NCI-H345 treated with DMSO at 0.1 percent for 48 hours (cell line): Measurements from ENCODE around the gene ORC6.

ENCODE experiments used
- DNase-seq: peaks from one replicate; lab custom pipeline; 2025; ENCODE audit not compliant: unreplicated experiment; lab: John Stamatoyannopoulos, UW

Gene ORC6

DNA sequence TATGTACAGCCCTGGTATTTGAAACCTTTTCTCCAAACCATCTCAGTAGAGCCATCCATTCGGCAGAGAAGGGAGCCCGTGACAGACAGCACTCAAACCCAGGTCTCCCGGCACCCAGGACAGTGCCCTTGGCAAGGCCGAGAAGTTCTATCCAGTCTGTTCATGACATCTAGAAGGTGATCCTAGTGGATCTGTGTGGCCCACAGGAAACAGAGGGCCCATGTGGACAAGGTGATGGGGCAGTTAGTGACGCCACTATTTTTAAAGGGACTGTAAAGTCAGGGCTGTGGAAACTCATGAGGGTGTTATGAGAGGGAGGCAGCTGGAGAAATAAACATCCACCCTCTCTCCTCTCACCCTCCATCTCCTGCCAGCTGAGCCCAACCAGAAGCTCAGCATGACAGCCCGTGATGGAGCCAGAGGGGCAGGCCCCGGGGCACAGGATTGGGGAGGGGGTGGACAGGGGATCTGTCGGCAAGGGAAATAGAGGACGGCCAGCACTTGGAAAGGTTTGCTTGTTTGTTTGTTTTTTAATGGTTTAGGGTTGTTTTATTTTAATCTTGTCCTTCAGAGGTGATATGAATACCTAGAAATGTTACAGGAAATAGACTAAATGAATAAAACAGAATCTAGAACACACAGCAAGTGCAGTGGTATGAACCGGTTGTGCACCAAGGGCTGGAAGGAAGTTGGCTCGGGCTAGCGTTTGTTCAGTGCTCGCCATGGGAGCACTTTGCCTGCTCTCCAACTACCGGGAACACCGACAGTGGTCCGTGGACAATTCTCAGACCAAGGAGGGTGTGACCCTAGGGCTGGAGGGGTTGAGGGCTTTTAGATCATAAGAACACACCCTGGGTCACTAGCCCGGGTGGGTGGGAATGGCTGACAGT is 41.6 kb downstream of the ORC6 start:
- DNase-seq, result no peak

DNA sequence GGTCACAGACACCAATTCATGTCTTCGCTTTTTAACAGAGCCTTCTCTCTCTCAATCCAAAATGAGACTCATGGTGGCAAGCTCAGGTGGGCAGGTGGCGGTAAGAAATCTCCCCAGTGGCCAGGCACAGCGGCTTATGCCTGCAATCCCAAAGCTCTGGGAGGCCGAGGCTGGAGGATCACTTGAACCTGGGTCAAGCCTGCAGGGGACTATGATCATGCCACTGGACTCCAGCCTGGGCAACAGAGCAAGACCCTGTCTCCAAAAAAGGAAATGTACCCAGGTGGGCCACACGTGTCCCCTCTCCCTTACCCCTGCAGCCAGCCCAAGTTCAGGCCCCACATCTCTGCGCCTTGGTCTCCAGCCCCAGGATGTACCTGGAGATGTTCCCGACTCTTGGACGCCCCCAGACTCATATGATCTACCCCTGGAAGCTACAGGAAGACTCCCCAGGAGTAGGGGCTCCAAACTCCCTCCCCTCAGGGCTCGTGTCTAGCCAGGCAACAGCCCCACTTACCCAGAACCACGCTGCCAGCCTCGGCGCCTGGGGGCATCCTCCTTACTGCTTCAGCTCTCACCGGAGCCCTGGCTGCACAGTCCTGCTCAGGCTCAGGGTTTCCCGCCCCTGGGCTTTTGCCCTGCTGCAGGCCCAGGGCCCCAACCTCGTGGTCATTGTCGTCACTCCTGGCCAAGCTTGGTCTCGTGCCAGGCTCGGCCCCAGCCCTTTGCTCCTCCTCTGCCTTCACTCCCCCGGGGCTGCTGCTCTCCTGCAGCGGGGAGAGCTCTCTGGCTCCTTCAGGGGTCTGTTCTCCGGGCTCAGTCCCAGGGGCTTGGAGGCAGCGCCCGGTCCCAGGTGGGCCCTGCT is 42.5 kb downstream of the ORC6 start:
- DNase-seq, result no peak

DNA sequence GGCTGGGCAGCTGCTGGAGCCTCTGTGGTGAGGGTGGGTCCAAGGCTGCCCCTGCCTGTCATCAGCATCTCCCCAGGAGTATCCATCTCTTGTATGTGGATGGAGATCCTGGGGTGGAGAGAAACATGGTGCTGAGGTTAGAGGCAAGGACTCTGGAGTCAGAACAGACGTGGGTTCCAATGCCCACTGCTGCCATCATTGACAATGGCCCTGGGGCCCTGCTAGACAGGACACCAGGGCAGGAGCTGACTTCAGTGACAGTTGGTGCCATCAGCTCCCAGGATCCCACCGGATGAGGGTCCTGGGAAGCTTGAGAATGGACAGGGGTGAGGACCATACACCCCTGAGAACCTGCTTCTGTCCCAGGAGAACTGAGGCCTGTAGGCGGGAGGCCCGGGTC is 43.1 kb downstream of the ORC6 start:
- DNase-seq, result no peak

DNA sequence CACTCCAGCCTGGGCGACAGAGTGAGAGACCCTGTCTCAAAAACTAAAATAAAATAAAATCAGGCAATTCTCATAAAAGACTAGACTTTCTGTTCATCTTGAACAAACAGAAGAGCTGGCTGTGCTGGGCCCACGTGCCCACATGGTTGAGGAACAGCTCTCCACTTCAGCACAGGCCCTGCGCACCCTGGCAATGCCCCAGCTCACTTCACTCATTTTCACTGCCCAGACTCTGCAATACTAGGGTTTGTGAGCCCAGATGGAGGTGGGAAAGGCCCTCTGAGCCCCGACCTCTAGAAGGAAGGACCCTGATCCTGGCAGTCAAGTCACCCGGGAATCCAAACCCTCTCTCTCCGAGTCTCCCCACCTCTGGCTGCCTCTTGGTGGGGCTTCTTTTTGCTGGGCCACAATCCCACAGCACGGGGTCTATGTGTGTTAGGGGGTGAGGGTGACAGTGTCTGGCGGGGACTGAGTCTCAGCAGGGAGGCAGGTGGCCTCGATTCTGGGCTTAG is 43.9 kb downstream of the ORC6 start:
- DNase-seq, result no peak

DNA sequence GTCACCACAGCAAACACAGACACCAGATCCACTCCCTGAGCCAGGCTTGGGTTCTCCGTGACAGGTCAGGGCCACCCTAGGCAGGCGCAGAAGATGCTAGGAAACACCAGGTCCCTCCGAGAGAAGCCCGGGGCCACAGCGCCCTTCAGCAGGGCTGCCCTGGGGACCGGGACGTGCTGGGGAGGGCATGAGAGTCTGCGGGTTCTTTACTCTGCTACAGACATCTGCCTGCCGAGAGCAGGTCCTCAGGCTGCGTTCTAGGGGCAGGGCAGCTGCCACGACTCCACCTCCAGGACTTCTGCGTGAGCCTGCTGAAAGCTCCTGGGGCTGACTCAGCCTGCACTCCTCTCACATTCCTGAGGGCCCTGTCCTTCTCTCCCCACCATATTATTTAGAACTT is 47.2 kb downstream of the ORC6 start:
- DNase-seq, result no peak

DNA sequence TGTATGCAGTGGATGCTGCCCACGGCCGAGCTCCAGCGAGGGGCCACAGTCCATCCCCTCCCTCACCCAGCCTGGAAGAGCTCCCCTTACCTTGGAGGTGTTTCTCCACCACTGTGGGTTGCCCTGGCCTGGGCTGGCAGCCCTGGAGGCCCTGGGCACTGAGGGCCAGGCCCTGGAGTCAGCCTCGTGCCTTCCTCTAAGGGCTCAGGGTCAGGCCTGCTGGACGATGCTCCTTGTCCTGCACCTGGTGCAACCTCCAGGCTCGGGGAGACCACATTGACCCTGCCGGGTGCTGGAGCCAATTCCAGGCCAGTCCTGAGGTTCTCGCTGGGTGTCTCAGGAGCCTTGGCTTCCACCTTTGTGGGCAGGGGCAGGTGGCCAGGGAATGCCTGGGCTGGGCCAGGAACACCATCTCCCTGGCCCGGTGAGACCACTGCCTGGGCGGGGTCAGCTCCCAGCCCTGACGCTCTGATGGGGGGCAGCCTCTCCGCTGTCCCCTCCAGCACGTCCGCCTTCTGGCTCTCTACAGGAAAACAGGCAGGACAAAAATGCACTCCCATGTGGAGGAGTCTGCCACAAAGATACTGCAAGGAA is 48.3 kb downstream of the ORC6 start:
- DNase-seq, result no peak

DNA sequence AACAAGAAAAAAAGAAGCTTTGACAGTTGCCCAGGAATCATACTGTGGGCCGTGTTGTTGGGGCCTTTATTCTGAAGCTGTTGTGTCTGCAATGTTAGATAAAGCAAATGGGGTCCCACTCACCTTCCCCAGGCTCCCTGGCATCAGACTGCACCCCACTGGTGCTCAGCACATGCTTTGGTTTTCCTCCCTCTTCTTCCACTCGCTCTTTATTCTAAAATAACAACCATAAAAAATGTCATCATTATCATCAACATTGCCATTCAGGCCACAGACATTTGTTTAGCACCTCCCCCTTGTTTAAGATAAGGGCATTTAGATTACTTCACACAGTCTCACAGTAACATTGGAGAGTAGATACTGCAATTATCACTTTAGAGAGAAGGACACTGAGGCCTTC is 50.5 kb downstream of the ORC6 start:
- no peak for DNase-seq

DNA sequence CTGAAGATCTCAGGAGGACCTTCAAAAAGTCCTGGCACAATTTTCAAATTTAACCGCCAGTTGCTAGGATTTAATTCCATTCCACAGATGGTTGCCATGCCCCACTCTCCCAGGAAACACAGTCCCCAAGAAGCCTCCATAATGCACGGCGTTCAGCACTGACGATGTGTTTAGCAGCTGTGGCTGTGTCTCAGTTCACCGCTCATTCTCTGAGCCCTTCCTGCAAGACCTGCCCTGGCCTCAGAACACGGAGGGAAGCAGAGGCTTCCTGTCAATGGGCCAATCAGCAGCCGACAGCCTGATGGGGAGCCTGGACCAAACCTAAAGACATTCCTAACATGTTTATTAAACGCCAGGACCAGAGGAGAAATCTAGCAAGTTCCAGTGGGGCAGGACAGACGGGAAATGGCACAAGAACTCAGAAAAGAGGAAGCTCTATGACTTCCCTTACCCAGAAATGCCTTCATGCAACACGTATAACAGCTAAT is 53.8 kb downstream of the ORC6 start:
- DNase-seq, result no peak

DNA sequence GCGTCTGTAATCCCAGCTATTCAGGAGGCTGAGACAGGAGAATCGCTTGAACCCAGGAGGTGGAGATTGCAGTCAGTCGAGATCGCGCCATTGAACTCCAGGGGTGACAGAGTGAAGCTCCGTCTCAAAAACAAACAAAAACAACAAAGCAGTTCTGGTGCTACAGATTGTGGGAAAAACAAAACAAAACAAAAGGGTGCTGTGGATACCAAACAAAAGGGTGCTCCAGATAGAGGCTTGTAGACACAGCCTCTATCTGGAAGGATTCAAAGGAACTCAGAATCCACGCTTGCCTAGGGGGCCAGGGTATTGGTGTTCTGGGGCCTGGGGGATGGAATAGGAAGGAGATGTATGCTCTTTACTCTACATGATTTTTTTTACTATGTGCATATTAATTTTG is 56.2 kb downstream of the ORC6 start:
- DNase-seq, result peak; percentile 62

DNA sequence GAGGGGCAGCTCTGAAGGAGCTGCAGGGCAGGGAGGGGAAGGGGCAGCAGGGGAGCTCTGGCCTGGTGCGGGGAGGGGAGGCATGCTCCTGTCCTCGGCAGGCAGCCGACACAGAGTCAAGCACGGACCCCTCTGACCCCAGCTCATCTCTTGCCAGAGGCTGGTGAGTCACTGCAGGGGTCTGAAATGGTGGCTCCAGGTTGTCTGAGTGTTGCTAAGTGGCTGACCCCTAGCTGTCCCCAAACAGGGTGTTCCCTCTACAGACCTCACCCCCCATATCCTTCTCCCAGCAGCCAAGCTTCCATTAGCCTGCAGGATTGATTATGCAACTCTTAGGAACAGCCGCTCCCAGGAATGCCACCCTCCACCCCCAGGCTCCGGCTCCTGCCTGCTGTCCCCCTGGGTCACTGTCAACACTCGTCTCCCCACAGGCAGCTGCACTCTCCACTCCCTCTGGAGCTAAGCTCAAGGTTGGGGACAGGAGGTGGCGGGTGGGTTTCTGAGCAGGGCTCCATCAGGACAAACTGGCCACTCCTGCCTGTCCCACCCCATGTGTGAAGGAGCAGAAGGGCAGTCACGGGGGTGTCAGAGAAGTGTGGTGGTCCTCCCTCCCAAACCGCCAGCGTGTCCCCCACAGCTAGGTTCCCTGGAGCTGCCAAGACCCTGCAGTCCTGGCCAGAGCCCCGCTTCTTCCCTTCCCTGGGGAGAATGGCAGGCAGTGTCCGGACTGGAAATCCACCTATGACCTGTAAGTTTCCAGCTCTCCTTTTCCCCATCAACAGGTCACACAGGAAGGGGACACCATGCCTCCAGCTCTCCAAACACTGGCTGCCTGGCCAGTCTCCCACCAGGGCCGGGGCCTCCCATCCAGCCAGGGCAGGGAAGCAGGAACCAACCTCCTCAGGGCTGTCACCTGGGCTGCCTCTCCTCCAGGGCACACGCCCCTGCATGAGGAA is 57.6 kb downstream of the ORC6 start:
- no peak for DNase-seq
